ENCODE data around the gene ARHGAP32.
"Not testable (repeated sequence)": the region's sequence is repeated elsewhere in the genome, so short reads cannot be mapped to it uniquely, and the experiment has no call there.

The ARHGAP32 gene

DNA sequence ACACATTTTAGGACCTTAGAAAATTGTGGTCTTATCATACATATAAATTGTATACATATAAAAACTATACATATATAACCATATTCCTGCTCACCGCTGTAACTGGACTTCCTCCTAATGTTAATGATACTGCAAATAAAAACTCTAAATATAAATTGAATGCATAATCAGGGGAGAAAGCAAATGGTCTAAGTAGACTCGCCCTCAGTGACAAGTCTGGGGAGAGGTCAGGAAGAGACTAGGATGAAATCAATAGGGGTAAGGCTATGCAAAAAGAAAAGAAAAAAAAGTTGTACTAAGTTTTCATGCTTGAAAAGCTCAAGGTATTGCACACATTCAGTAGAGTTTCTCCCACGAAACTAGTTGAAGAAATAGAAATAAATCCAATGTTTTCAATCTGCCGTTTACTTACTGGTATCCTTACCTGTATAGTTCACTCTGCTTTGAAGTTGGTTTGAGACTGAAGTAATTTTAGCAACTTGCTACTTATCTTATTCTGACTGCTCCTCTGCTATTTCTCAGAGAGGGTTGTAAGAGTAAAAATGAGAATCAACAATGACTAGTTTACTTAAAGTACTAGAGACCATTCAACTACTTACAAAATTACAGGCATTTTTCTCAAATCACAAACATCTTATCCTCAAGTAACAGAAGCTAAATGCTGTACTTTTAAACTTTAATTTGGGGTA is 12.2 kb upstream of the ARHGAP32 start:
- in situ Hi-C loops (cut with HindIII; ENCODE audit: low sequenced_read_pairs), result no loop called here

- in situ Hi-C loops (cut with HindIII; ENCODE audit: low sequenced_read_pairs), result no loop called here
Measured at GRCh38 chr11:129202646-129203045, 10.5 kb upstream of the ARHGAP32 start.

DNA sequence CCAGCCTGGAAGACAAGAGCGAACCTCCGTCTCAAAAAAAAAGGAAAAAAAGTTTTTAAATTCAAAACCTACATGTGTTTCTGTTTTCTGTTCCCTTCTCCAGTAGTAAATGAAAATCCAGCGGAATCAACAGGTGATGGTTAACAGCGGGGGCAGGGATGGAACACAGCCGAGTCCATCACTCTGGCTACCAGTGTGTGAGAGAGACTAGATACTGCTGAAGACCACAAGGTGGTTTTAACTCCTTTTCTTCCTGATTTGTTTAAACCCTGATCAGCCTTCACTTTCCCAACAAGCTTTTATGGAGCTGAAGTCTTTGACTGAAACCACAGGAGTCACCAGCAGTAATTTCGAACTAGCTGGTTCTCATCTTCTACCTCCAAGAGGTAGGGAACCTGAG is 3.6 kb upstream of the ARHGAP32 start:
- in situ Hi-C loops (cut with HindIII; ENCODE audit: low sequenced_read_pairs), result no loop called here

GRCh38 chr11:129191649-129192048 is 476 bp downstream of the ARHGAP32 start:
- in situ Hi-C loops (cut with HindIII; ENCODE audit: low sequenced_read_pairs), result no loop called here

- in situ Hi-C loops (cut with HindIII; ENCODE audit: low sequenced_read_pairs), result no loop called here
Measured at GRCh38 chr11:129190087-129190486, 2.0 kb downstream of the ARHGAP32 start.

DNA sequence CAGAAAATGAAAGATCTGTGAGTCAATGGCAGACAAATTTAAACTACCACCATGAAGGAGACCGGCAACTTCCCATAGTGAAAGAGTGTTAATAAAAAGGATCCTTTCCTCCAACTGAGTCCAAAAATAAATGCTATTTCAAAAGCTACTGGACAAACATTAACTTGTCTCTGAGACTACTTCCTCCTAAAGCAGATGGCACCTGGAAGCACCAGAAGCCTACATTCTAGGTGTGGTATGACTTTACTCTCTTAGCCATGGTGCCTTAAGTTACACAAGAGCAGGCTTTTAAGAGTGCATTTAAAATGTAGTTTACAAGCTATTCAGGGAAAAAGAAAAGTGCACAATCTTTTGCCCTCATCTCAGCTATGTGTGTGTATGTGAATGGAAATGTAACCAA is 2.5 kb downstream of the ARHGAP32 start:
- in situ Hi-C loops (cut with HindIII; ENCODE audit: low sequenced_read_pairs), result no loop called here

GRCh38 chr11:129185082-129185481 is 7.0 kb downstream of the ARHGAP32 start:
- in situ Hi-C loops (cut with HindIII; ENCODE audit: low sequenced_read_pairs), result not testable (repeated sequence)

DNA sequence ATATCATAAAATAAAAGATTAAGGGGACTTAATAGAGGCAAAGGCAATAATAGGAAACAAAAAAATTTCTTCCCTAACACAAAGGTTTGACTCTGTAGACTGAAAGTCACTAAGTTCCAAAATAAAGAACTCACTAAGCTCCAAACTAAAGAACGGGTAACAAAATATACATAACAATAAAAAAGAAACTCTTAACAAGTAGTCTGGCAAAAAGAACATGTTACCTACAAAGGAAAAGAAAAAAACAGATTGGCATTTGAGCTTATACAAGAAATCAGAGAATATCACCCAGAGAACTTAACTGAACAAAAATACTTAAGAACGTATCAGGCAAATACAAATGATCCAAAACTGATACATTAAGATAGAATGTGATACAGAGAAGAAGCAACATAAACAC is 7.5 kb downstream of the ARHGAP32 start:
- in situ Hi-C loops (cut with HindIII; ENCODE audit: low sequenced_read_pairs), result no loop called here

DNA sequence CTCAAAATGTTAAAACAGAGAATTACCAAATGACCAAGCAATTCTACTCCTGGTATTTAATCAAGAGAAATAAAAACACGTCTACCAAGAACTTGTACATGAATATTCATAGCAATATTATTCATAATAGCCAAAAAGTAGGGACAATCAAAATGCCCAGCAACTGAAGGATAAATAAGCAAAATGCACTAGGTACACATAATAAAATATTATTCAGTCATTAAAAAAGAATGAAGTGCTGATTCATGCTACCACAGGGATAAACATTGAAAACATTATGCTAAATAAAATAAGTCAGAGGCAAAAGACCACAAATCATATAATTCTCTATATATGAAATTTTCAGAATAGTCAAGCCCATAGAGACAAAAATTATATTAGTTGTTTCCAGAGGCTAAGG is 24.8 kb downstream of the ARHGAP32 start:
- in situ Hi-C loops (cut with HindIII; ENCODE audit: low sequenced_read_pairs), result no loop called here

DNA sequence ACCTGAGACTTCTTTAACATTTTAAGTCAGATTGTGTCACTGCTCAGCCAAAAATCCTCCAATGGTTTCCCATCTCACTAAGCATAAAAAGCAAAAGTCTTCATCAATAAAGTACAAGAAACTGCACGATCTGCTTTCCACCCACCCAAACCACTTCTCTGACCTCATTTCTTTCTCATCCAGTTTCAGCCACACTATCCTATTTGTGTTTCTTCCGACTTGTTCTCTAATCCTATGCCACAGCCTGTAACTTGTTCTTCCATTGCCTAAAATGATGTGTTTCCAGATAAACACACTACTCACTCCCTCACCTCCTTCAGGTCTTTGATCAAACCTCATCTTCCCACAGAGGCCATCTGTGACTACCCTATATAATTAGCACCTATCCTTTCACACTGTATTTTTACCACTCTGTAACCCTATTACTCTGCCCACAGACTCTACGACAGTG is 28.4 kb downstream of the ARHGAP32 start:
- in situ Hi-C loops (cut with HindIII; ENCODE audit: low sequenced_read_pairs), result no loop called here

GRCh38 chr11:129157080-129157479 is 35.0 kb downstream of the ARHGAP32 start:
- in situ Hi-C loops (cut with HindIII; ENCODE audit: low sequenced_read_pairs), result not testable (repeated sequence)

GRCh38 chr11:129155745-129156144 is 36.4 kb downstream of the ARHGAP32 start:
- in situ Hi-C loops (cut with HindIII; ENCODE audit: low sequenced_read_pairs), result no loop called here

DNA sequence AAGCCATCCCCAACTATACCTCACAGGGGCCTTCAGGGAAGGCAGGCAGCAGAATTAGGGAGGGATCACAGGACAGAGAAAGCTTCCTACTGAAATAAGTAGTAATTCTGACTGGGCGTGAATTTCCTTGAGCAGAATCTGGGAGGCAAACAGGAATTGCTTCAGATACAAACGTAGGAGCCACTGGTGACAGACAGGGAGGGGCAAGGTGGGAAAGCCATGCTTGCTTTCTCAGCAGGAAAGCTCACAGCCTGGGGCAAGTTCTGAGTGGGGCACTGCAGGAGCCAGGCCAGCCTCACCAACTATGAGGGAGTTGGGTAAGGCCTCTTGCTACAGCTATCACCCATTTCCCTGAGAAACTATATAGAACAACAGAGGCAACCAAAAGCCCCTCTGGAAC is 43.6 kb downstream of the ARHGAP32 start:
- in situ Hi-C loops (cut with HindIII; ENCODE audit: low sequenced_read_pairs), result no loop called here

GRCh38 chr11:129146191-129146590 is 45.9 kb downstream of the ARHGAP32 start:
- in situ Hi-C loops (cut with HindIII; ENCODE audit: low sequenced_read_pairs), result no loop called here

- in situ Hi-C loops (cut with HindIII; ENCODE audit: low sequenced_read_pairs), result no loop called here
Measured at GRCh38 chr11:129145276-129145675, 46.8 kb downstream of the ARHGAP32 start.

DNA sequence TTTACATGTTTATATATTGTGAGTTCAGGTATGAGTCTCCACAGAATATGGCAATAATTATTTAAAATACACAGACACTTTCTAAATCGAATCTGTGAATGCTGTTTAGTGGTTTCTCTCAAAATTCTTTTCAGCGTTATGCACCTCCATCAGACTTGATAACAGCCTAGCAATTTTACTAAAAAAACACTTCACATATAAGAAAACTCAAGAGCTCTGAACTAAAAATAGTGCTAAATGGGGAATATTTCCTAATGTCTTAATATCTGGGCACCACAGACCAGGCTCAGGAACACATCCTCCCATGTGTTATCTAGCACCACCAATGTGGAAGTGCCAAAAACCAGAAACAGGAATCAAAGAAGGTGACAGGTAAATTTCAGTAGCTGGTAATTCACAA is 47.9 kb downstream of the ARHGAP32 start:
- in situ Hi-C loops (cut with HindIII; ENCODE audit: low sequenced_read_pairs), result no loop called here

GRCh38 chr11:129143335-129143734 is 48.8 kb downstream of the ARHGAP32 start:
- in situ Hi-C loops (cut with HindIII; ENCODE audit: low sequenced_read_pairs), result no loop called here

DNA sequence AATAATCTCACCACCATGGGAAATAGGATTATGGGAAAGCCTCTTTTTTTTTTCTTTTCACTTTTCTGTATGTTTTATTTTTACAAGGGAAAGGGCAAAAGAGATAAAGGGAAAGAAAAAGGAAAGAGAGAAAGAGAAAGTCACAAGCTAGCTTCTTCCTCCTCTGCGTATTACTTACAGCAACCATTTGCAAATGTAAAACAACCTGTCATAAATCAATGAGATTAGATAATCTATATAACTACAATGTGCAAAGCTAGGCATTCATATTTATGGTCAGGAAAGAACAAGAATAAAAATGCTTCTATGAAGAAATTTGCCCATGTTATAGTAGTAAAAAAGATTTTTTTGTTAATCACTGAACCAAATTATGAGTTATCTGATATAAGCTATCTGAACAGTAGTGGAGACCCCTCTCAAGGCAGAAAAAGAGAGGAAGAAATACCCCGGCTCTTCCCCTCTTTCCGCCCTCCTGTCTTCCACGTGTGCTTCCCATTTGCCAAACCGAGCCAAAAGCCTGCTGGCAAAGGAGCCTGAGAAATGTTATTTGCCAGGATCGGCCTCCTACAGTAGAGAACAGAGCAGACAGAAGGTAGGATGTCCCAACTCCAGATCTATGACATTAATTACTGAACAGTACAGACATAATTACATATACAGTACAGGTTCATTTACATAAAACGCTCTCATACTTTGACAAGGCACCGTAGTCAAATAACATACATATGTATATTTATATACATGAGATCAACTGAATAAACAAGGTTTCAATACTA is 50.2 kb downstream of the ARHGAP32 start:
- in situ Hi-C loops (cut with HindIII; ENCODE audit: low sequenced_read_pairs), result no loop called here

DNA sequence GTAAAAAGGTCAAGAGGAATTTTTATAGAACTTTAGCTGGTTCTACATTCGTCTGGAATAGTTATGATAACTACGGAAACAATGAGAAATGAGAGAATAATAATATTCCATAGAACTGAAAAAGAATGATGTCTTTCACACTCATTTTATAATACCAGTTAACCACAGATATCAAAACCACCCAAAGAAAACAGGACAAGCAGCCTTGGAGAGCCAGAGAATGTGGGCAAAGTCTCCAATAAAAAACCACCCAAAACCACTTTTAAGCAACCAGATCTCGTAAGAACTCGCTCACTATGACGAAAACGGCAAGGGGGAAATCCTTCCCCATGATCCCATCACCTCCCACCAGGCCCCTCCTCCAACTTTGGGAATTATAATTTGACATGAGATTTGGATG is 60.8 kb downstream of the ARHGAP32 start:
- in situ Hi-C loops (cut with HindIII; ENCODE audit: low sequenced_read_pairs), result no loop called here

- in situ Hi-C loops (cut with HindIII; ENCODE audit: low sequenced_read_pairs), result not testable (repeated sequence)
Measured at GRCh38 chr11:129128881-129129620, 63.1 kb downstream of the ARHGAP32 start.

DNA sequence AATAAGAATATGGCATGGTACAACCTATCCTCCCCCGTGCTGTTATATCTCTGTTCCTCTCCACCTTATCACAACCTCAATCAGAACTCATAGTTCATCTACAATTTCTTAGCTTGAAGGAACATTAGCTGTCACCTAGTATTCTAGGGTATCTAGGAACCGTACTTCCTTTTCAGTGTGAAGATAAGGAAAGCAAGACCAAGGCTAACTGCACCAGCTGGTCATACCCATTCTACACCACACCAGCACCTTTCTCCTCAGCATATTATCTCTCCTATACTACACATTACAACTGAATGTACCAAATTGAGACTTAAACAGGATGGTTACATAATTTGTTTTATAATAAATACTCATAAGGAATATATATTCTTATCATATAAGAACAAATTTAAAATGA is 73.1 kb downstream of the ARHGAP32 start:
- in situ Hi-C loops (cut with HindIII; ENCODE audit: low sequenced_read_pairs), result no loop called here

Measured in DLD1 (cell line).